Measurements from ENCODE around the gene CEACAM3. TPM values are rescaled to one million over a fixed set of nuclear protein-coding genes. Genes with fewer than 3 reads are reported as not detected.

Gene CEACAM3
- polyA plus RNA-seq, 2 of the 4 experiments (the other 2 are of a cell fraction) = not detected

DNA sequence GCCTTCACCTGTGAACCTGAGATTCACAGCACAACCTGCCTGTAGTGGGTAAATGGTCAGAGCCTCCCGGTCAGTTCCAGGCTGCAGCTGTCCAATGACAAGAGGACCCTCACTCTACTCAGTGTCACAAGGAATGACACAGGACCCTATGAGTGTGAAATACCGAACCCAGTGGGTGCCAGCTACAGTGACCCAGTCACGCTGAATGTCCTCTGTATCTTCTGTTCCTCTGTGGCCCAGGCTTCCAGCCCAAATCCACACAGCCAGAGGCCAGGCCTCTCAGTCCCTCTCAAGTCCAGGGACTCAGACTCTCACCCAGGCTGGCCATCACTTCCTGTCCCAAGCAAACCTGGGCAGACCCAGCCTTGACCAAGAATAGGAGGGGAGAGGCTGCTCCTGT lies 10.8 kb downstream of the CEACAM3 start:
- H3K4me1 ChIP-seq = no peaks in the 10 kb centered on the region
- no peak for FAIRE-seq

GRCh38 chr19:41808663-41809566 lies 12.5 kb downstream of the CEACAM3 start:
- DNase-seq (ENCODE audit: low read depth in 1 of 2, low spot score in 1 of 2) (no peak), FAIRE-seq (no peak), ATAC-seq (no peak)
- no peaks in the 10 kb centered on the region for H3K9me3 ChIP-seq
- H3K4me2 ChIP-seq = no peak overlapping the region
- WGBS (ENCODE audit: missing lambda C conversion rate) = 61% methylated on average over 16 of the region's 16 CpGs
- no peaks in the 10 kb centered on the region for H3K4me1 ChIP-seq
- POLR2A ChIA-PET = no interaction called here
- CTCF ChIA-PET = interaction anchor here (0.8 to 19.4 kb wide), 4 partner anchors 10 to 102 kb away, joined by 4 to 428 read pairs (median 6); no protein-coding TSS in a partner anchor
- TF ChIP-seq CEBPB (IDR thresholded peaks at IDR 0.05) (no peak), CHD4 (IDR thresholded peaks at IDR 0.05; ENCODE audit: borderline replicate concordance) (no peak), CHD2 (IDR thresholded peaks at IDR 0.05; ENCODE audit: low read length, partially characterized antibody) (no peak), JUN (IDR thresholded peaks at IDR 0.05) (no peak), CBX8 (IDR thresholded peaks at IDR 0.05) (no peak), HMGXB4 (CRISPR knock-in tag; IDR thresholded peaks at IDR 0.05; ENCODE audit: borderline replicate concordance) (no peak), HOXA7 (CRISPR knock-in tag; IDR thresholded peaks at IDR 0.05) (no peak)
- no peak overlapping the region for H3K4me3 ChIP-seq
- H3K27ac ChIP-seq = no peak overlapping the region

More for the DNA sequence above, 10.8 kb downstream of the CEACAM3 start:
- Histone ChIP-seq H3K4me2 (no peak overlapping the region), H3K4me3 (no peak overlapping the region), H3K27ac (no peak overlapping the region), H3K9me3 (no peaks in the 10 kb centered on the region; the same call in 1 of the 3 replicates)
- DNase-seq (ENCODE audit: low read depth in 1 of 2, low spot score in 1 of 2) = no peak
- WGBS (ENCODE audit: missing lambda C conversion rate) = 28% methylated on average over 3 of the region's 3 CpGs
- CTCF ChIA-PET = interaction anchor here (0.7 to 19.4 kb wide), 7 partner anchors 12 to 100 kb away, joined by 3 to 428 read pairs (median 4); partner anchors contain the start of gene CEACAM3
- no peak for TF ChIP-seq EHF (CRISPR knock-in tag; IDR thresholded peaks at IDR 0.05)
- no peak for TF ChIP-seq FOSL2 (IDR thresholded peaks at IDR 0.05)
- no peak for TF ChIP-seq FOSL2 (CRISPR knock-in tag; IDR thresholded peaks at IDR 0.05)
- TF ChIP-seq ZFP36 (IDR thresholded peaks at IDR 0.05; ENCODE audit: borderline replicate concordance, partially characterized antibody) = no peak
- no peak for TF ChIP-seq HOXB5 (CRISPR knock-in tag; IDR thresholded peaks at IDR 0.05)
- TF ChIP-seq, protein P1, sequence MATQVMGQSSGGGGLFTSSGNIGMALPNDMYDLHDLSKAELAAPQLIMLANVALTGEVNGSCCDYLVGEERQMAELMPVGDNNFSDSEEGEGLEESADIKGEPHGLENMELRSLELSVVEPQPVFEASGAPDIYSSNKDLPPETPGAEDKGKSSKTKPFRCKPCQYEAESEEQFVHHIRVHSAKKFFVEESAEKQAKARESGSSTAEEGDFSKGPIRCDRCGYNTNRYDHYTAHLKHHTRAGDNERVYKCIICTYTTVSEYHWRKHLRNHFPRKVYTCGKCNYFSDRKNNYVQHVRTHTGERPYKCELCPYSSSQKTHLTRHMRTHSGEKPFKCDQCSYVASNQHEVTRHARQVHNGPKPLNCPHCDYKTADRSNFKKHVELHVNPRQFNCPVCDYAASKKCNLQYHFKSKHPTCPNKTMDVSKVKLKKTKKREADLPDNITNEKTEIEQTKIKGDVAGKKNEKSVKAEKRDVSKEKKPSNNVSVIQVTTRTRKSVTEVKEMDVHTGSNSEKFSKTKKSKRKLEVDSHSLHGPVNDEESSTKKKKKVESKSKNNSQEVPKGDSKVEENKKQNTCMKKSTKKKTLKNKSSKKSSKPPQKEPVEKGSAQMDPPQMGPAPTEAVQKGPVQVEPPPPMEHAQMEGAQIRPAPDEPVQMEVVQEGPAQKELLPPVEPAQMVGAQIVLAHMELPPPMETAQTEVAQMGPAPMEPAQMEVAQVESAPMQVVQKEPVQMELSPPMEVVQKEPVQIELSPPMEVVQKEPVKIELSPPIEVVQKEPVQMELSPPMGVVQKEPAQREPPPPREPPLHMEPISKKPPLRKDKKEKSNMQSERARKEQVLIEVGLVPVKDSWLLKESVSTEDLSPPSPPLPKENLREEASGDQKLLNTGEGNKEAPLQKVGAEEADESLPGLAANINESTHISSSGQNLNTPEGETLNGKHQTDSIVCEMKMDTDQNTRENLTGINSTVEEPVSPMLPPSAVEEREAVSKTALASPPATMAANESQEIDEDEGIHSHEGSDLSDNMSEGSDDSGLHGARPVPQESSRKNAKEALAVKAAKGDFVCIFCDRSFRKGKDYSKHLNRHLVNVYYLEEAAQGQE (IDR thresholded peaks at IDR 0.05) = no peak
- no peak for TF ChIP-seq KDM5A (IDR thresholded peaks at IDR 0.05)
- no peak for TF ChIP-seq TFCP2L1 (CRISPR knock-in tag; IDR thresholded peaks at IDR 0.05)
- TF ChIP-seq NFE2L2 (conservative IDR thresholded peaks at IDR 0.05; ENCODE audit: low read length) = no peak
- TF ChIP-seq, protein P2, sequence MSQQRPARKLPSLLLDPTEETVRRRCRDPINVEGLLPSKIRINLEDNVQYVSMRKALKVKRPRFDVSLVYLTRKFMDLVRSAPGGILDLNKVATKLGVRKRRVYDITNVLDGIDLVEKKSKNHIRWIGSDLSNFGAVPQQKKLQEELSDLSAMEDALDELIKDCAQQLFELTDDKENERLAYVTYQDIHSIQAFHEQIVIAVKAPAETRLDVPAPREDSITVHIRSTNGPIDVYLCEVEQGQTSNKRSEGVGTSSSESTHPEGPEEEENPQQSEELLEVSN (IDR thresholded peaks at IDR 0.05; ENCODE audit: borderline replicate concordance, low read depth) = no peak
- no peak for TF ChIP-seq GATA3 (IDR thresholded peaks at IDR 0.05; ENCODE audit: borderline replicate concordance)
- no peak for TF ChIP-seq CHD4 (IDR thresholded peaks at IDR 0.05; ENCODE audit: borderline replicate concordance)
- POLR2A ChIA-PET = no interaction called here
- ATAC-seq = no peak

Data from A549 (cell line).